Pancreas (tissue), 10 donors: ENCODE data around the gene MACROD2. TPM values are rescaled to one million over a fixed set of nuclear protein-coding genes. Genes with fewer than 3 reads are reported as not detected.

Source experiments
- ATAC-seq, 4 donors: fragments of 200-7000 bp; cut with Tn5 transposase; one replicate each; pipeline versions ENCODE4 v1.8.0 to v1.9.1; 2020; ENCODE audit warnings: mild to moderate bottlenecking in 4 of 4, moderate library complexity in 4 of 4
- DNase-seq, 6 donors: peaks; one replicate each; pipeline ENCODE4 v3.0.0-alpha.2; 2020
- FAIRE-seq: peaks from 2 replicates; lab custom pipeline; 2012; peaks lifted over from hg19 to GRCh38; lab: Jason Lieb, UNC
- H3K27ac ChIP-seq, 4 donors: fragments of 200-600 bp; sonication (generic); 1 replicate in 3 of 4; 2 replicates in 1 of 4; pipeline versions ENCODE4 v1.5.0 to v1.8.0; 2020
- H3K27me3 ChIP-seq, 4 donors: fragments of 200-600 bp; one replicate each; pipeline ENCODE4 v1.8.0; 2021
- H3K36me3 ChIP-seq, 3 donors: fragments of 200-600 bp; sonication (generic) in 1 of 3; one replicate each; pipeline versions ENCODE4 v1.5.0 to v1.8.0; 2020 to 2021
- H3K4me1 ChIP-seq, 3 donors: fragments of 200-600 bp; one replicate each; pipeline ENCODE4 v1.8.0; 2021
- H3K4me3 ChIP-seq, 4 donors: fragments of 200-600 bp; sonication (generic) in 2 of 4; one replicate each; pipeline versions ENCODE4 v1.5.0 to v1.8.0; 2020 to 2021
- H3K9me3 ChIP-seq, 4 donors: fragments of 200-600 bp; one replicate each; pipeline ENCODE4 v1.8.0; 2021
- WGBS, 2 donors: extraction: QIAGEN DNeasy Blood & Tissue Kit; methylation state at CpG; one replicate each; pipeline ENCODE4 v1.1.7; 2013; 5-methylcytosine and 5-hydroxymethylcytosine counted together
- intact Hi-C, 3 donors: fragments of 100-400 bp; cut with DNase I; formaldehyde crosslinking; loops; one replicate each; pipeline versions ENCODE4 v1.11.1 to v1.14.2; 2022
- polyA plus RNA-seq, 2 donors: library from polyadenylated mRNA; stranded (reverse); fragments of 200-250 nt; gene quantifications; one replicate each; pipeline ENCODE4 v1.2.3, GENCODE V29; 2013
- total RNA-seq, 6 donors: library from RNA; stranded (reverse); fragmentation: NEBNext Ultra II Directional in 4 of 6; extraction: Animal tissue kit (Norgen Biotek cat#: 25700) in 4 of 6; gene quantifications; one replicate each; pipeline versions ENCODE4 v1.2.1 to v1.2.4, GENCODE V29; 2021 to 2023
- TF ChIP-seq, protein P1 (sequence below), 4 donors: fragments of 200-600 bp; sonication (generic) in 3 of 4; IDR thresholded peaks; one replicate each; pipeline versions ENCODE4 v1.5.0 to v1.8.0; 2021; ENCODE audit warnings: antibody characterized with exemption in 4 of 4
- donor health status: healthy with polysubstance abuse.
- donor health status: DM: no; HTN: no; CAD: no; lungs with moderate emphysema.
- donor health status: DM: no; HTN: no; CAD: no.
- donor health status: control.
- donor health status: control.
- donor health status: Bipolar disorder and iron deficiency.
- donor health status: DM: yes; HTN: yes; CAD: no.
- donor health status: DM: no; HTN: no; CAD: no.
- donor health status: DM: no; HTN: no; CAD: no.
- donor health status: DM: yes; HTN: yes; CAD: no.

Gene MACROD2
- total and polyA plus RNA-seq, 8 donors = 1.7 to 4.9 (median 2.7) TPM

- TF ChIP-seq, protein P1, sequence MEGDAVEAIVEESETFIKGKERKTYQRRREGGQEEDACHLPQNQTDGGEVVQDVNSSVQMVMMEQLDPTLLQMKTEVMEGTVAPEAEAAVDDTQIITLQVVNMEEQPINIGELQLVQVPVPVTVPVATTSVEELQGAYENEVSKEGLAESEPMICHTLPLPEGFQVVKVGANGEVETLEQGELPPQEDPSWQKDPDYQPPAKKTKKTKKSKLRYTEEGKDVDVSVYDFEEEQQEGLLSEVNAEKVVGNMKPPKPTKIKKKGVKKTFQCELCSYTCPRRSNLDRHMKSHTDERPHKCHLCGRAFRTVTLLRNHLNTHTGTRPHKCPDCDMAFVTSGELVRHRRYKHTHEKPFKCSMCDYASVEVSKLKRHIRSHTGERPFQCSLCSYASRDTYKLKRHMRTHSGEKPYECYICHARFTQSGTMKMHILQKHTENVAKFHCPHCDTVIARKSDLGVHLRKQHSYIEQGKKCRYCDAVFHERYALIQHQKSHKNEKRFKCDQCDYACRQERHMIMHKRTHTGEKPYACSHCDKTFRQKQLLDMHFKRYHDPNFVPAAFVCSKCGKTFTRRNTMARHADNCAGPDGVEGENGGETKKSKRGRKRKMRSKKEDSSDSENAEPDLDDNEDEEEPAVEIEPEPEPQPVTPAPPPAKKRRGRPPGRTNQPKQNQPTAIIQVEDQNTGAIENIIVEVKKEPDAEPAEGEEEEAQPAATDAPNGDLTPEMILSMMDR (IDR thresholded peaks at IDR 0.05) = no peak
- 69 to 80% methylated on average over 4 of the region's 4 CpGs for WGBS, 2 donors
- ATAC-seq (no peak), DNase-seq (no peak), FAIRE-seq (no peak)
- intact Hi-C loops = no loop called here
- H3K4me3 ChIP-seq = no peak overlapping the region
- peaks cover 0 to 4% (median 0%) of the 10 kb centered on the region in 3 donors for H3K4me1 ChIP-seq
- no peaks in the 10 kb centered on the region for H3K36me3 ChIP-seq
- no peaks in the 10 kb centered on the region for H3K9me3 ChIP-seq
- H3K27ac ChIP-seq = no peak overlapping the region
- no peaks in the 10 kb centered on the region for H3K27me3 ChIP-seq
Observed at GRCh38 chr20:14848806-14849205, 853.5 kb downstream of the MACROD2 start.

- no peaks in the 10 kb centered on the region for H3K36me3 ChIP-seq
- H3K4me1 ChIP-seq = no peaks in the 10 kb centered on the region
- TF ChIP-seq, protein P1 (IDR thresholded peaks at IDR 0.05) = no peak
- intact Hi-C loops = no loop called here
- ATAC-seq (no peak), FAIRE-seq (no peak), DNase-seq (no peak)
- 92 to 93% methylated on average over 2 of the region's 2 CpGs for WGBS, 2 donors
- no peaks in the 10 kb centered on the region for H3K9me3 ChIP-seq
- H3K27ac ChIP-seq = no peak overlapping the region
- no peak overlapping the region for H3K4me3 ChIP-seq
- H3K27me3 ChIP-seq = no peaks in the 10 kb centered on the region
Observed at GRCh38 chr20:14853079-14853478, 857.8 kb downstream of the MACROD2 start.

DNA sequence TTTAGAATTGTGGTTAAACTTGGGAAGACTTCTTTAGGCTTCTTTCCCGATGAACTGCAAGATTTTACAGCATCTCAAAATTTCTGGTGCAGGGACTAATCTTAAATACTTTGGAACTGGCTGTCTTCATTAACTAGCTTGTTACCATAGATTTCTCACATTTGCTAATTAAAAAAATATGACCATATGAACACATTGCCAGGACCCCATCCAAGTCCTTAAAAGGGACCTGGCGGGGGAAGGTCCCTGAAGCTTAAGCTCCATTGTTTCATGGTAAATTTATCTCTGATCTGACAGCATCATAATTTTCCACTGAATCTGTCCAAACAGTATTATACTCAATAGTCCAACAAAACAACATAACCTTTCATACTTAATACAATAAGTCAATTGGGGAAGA, 859.9 kb downstream of the MACROD2 start:
- H3K36me3 ChIP-seq = no peaks in the 10 kb centered on the region
- H3K4me1 ChIP-seq = no peaks in the 10 kb centered on the region
- H3K4me3 ChIP-seq = no peak overlapping the region
- FAIRE-seq = no peak
- DNase-seq = no peak
- 90 to 99% methylated on average over 2 of the region's 2 CpGs for WGBS, 2 donors
- H3K27me3 ChIP-seq = no peaks in the 10 kb centered on the region
- TF ChIP-seq, protein P1 (IDR thresholded peaks at IDR 0.05) = no peak
- H3K27ac ChIP-seq = no peak overlapping the region
- H3K9me3 ChIP-seq = no peaks in the 10 kb centered on the region
- ATAC-seq = no peak
- intact Hi-C loops = no loop called here

GRCh38 chr20:14859627-14860026, 864.3 kb downstream of the MACROD2 start:
- ATAC-seq = no peak
- TF ChIP-seq, protein P1 (IDR thresholded peaks at IDR 0.05) = no peak
- no peak overlapping the region for H3K27ac ChIP-seq
- H3K9me3 ChIP-seq = no peaks in the 10 kb centered on the region
- no peak for DNase-seq
- no peak for FAIRE-seq
- no peaks in the 10 kb centered on the region for H3K27me3 ChIP-seq
- peaks cover 0 to 3% (median 0%) of the 10 kb centered on the region in 3 donors for H3K4me1 ChIP-seq
- no peak overlapping the region for H3K4me3 ChIP-seq
- intact Hi-C loops = no loop called here
- no peaks in the 10 kb centered on the region for H3K36me3 ChIP-seq

- FAIRE-seq = no peak
- peak in 3 of 4 donors; percentile 43 to 67 (median 59) for ATAC-seq
- Histone ChIP-seq H3K9me3 (no peaks in the 10 kb centered on the region), H3K27ac (no peak overlapping the region), H3K36me3 (no peaks in the 10 kb centered on the region), H3K27me3 (no peaks in the 10 kb centered on the region), H3K4me3 (no peak overlapping the region), H3K4me1 (peaks cover 0 to 3% (median 0%) of the 10 kb centered on the region in 3 donors)
- 23 to 36% methylated on average over 4 of the region's 4 CpGs for WGBS, 2 donors
- intact Hi-C loops = no loop called here
- DNase-seq = no peak
- TF ChIP-seq, protein P1 (IDR thresholded peaks at IDR 0.05) = no peak
Observed at GRCh38 chr20:14860410-14860814, 865.1 kb downstream of the MACROD2 start.
